HepG2 (cell line): ENCODE results near the gene HAGHL.
"Not testable (repeated sequence)": the region's sequence is repeated elsewhere in the genome, so short reads cannot be mapped to it uniquely, and the experiment has no call there.

Experiments
- BRCA1 ChIP-seq: sonication (generic); formaldehyde crosslinking; IDR thresholded peaks from 2 replicates; pipeline ENCODE4 v1.4.0; 2020; ENCODE audit warnings: missing genetic modification reagents
- HOXA5 ChIP-seq: sonication (generic); formaldehyde crosslinking; IDR thresholded peaks from 2 replicates; pipeline ENCODE4 v1.4.0; 2020; ENCODE audit warnings: missing genetic modification reagents
- MTERF4 ChIP-seq: sonication (generic); formaldehyde crosslinking; IDR thresholded peaks from 2 replicates; pipeline ENCODE4 v1.8.0; 2023; ENCODE audit warnings: mild to moderate bottlenecking, missing genetic modification reagents
- NCOA2 ChIP-seq: sonication (generic); formaldehyde crosslinking; IDR thresholded peaks from 2 replicates; pipeline ENCODE4 v1.8.0; 2022; ENCODE audit warnings: inconsistent platforms
- RNF219 ChIP-seq: sonication (generic); formaldehyde crosslinking; IDR thresholded peaks from 2 replicates; pipeline ENCODE4 v1.5.0; 2020; ENCODE audit warnings: mild to moderate bottlenecking, missing genetic modification reagents
- TARDBP ChIP-seq: sonication (generic); formaldehyde crosslinking; IDR thresholded peaks from 2 replicates; pipeline ENCODE4 v1.8.0; 2022; ENCODE audit warnings: mild to moderate bottlenecking, missing genetic modification reagents
- YY1 ChIP-seq: IDR thresholded peaks from 2 replicates; pipeline ENCODE4 v1.6.1; 2011; ENCODE audit warnings: low read length, low read depth, moderate library complexity, mild to moderate bottlenecking; ENCODE audit not compliant: insufficient read depth, insufficient replicate concordance
- ZFX ChIP-seq: sonication (generic); formaldehyde crosslinking; IDR thresholded peaks from 2 replicates; pipeline ENCODE4 v1.4.0; 2020; ENCODE audit warnings: mild to moderate bottlenecking, low read depth, missing genetic modification reagents, moderate library complexity
- ZNF333 ChIP-seq: sonication (generic); formaldehyde crosslinking; IDR thresholded peaks from 2 replicates; pipeline ENCODE4 v1.4.0; 2020; ENCODE audit warnings: mild to moderate bottlenecking, missing genetic modification reagents, borderline replicate concordance
- ZNF879 ChIP-seq: sonication (generic); formaldehyde crosslinking; IDR thresholded peaks from 2 replicates; pipeline ENCODE4 v1.8.1; 2023; ENCODE audit warnings: missing genetic modification reagents

GRCh38 chr16:691242-691641 is 35.7 kb upstream of the HAGHL start:
- not testable (repeated sequence) for TF ChIP-seq YY1; ZFX; HOXA5 (CRISPR knock-in tag); ZNF879 (CRISPR knock-in tag); BRCA1 (CRISPR knock-in tag); RNF219 (CRISPR knock-in tag); MTERF4 (CRISPR knock-in tag); TARDBP (CRISPR knock-in tag); NCOA2 (CRISPR knock-in tag); ZNF333 (CRISPR knock-in tag)
